ENCODE results near the gene PRSS8.
"Not testable (repeated sequence)": the region's sequence is repeated elsewhere in the genome, so short reads cannot be mapped to it uniquely, and the experiment has no call there.

PRSS8 gene

DNA sequence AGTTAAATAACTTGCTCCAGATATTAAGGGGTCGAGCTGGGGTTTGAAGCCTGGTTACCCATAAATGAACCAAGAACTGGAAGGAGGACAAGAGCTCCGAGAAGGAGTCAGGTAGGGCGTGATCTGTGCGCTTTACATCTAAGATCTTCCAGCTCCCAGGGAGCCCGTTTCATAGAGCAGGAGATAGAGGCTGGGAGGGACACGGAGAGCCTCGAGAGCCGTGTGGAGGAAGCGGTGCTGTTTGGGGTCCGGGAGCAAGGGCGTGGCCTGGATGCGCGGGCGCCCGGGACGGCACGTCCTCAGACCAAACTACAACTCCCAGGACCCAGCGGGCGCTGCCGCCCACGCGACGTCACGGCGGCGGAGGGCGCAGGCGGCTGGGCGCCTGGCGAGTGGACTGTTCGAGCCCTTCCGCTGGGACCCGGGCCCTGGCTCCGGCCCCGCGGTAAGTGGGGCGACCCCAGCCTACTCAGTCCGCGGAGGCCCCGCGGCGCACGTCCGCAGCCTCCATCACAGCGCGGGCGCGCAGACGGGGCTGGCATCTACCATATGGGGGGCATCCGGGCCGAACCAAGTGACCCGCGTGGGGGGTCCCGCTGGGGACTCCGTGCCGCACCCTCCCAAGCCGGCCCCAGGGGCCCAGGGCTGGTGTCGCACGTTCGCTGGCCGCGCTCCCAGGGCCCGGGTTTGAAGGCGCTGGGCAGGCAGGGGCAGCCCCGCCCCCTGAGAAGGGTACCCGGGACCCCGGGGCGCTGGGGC, 27.3 kb downstream of the PRSS8 start, which contains the start of gene BCKDK:
Gene BCKDK, plus strand, starts transcription at position 352 of the 759 bp plus-strand sequence. CDS start 838 bp downstream, outside the sequence.
- DNase-seq (peak; percentile 87), ATAC-seq (peak; percentile 78)
- Mint-ChIP-seq H3K9me3 (no peaks in the 10 kb centered on the region), H3K27me3 (no peaks in the 10 kb centered on the region), H3K36me3 (ENCODE audit: low read depth) (peaks cover 15% of the 10 kb centered on the region), H3K27ac (peak within 1 kb of the TSS; percentile 97), H3K4me3 (peak within 1 kb of the TSS; percentile 88), H3K4me1 (peaks cover 28% of the 10 kb centered on the region)

DNA sequence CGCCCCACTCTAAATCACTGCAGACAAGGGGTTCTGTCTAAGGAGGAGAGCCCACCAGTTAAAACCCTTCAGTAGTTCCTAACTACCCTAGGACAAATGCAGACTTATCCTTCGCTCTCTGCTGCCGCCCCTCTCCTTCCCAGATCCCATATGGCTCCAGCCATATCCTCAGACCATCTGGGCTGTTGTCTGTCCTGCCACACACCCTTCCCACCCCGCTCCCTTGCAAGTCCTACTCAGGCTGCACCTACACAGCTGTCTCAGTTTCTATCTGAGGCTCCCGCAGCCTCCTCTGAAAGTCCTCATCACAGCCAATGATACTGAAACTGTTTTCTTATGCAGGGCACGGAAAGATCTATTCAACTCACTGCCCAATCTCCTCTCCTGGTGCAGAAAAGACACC, 28.1 kb downstream of the PRSS8 start:
- Mint-ChIP-seq H3K27ac (peak overlapping the region; percentile 97), H3K9me3 (no peaks in the 10 kb centered on the region), H3K4me3 (peak overlapping the region; percentile 88), H3K36me3 (ENCODE audit: low read depth) (peaks cover 15% of the 10 kb centered on the region), H3K27me3 (no peaks in the 10 kb centered on the region), H3K4me1 (peaks cover 28% of the 10 kb centered on the region)
- DNase-seq = peak; percentile 52
- ATAC-seq = peak; percentile 79

DNA sequence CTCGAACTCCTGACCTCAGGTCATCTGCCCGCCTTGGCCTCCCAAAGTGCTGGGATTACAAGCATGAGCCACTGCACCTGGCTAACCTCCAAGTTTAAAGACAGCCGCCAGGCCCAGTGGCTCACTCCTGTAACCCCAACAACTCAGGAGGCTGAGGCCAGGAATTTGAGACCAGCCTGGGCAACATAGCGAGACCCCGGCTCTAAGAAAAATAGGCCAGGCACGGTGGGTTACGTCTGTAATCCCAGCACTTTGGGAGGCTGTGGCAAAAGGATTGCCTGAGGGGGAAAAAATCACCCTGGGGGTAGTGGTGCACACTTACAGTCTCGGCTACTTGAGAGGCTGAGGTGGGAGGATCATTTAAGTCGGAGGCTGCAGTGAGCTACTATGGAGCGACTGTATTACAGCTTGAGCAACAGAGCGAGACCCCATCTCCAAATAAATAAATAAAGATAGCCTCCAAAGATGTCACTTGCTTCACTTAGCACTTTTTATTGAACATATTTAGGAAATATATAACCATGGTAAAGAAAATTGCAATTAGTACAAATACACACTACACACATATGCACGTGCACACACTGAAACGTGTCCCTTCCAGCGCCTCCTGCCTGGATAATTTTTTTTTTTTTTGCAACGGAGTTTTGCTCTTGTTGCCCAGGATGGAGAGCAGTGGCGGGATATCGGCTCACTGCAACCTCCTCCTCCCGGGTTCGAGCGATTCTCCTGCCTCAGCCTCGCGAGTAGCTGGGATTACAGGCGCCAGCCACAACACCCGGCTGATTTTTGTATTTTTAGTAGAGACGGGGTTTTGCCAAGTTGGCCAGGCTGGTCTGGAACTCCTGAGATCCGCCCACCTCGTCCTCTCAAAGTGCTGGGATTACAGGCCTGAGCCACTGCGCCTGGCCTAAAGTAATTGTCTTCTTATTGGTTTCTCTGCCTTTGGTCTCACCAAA, 28.7 kb downstream of the PRSS8 start:
- Mint-ChIP-seq H3K27ac (peak overlapping the region; percentile 97), H3K4me1 (peaks cover 28% of the 10 kb centered on the region), H3K36me3 (ENCODE audit: low read depth) (peaks cover 15% of the 10 kb centered on the region), H3K27me3 (no peaks in the 10 kb centered on the region), H3K4me3 (no peak overlapping the region), H3K9me3 (no peaks in the 10 kb centered on the region)
- ATAC-seq (no peak), DNase-seq (no peak)

DNA sequence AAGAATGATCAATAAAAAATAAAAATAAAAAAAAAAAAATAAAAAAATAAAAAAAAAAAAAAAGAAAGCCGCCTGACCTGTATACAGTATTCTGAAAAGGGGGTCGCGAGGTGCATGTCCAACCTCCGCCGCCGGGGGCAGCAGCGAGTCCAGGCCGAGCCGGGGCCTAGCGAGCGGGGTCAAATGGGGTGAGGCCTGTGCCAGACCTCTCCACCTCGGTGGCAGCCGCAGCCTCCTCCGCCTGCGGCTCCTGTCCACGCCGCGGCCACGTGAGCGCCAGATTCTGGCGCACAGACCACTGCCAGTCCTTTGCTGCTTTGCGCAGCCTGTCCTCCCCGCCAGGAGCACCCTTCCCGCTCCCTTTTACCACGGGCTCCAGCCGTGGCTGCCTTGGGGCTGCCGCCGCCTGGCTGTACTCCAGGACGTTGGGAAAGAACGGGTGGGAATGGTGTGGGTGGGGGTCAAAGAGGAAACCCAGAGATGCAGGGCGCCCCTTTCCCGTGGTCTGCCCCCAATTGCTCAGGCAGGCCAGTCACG, 29.8 kb downstream of the PRSS8 start:
- Mint-ChIP-seq H3K27me3 (no peaks in the 10 kb centered on the region), H3K27ac (peak overlapping the region; percentile 55), H3K4me3 (peak overlapping the region; percentile 9), H3K4me1 (peaks cover 28% of the 10 kb centered on the region), H3K36me3 (ENCODE audit: low read depth) (peaks cover 11% of the 10 kb centered on the region), H3K9me3 (no peaks in the 10 kb centered on the region)
- DNase-seq (peak; percentile 94), ATAC-seq (peak; percentile 53)

DNA sequence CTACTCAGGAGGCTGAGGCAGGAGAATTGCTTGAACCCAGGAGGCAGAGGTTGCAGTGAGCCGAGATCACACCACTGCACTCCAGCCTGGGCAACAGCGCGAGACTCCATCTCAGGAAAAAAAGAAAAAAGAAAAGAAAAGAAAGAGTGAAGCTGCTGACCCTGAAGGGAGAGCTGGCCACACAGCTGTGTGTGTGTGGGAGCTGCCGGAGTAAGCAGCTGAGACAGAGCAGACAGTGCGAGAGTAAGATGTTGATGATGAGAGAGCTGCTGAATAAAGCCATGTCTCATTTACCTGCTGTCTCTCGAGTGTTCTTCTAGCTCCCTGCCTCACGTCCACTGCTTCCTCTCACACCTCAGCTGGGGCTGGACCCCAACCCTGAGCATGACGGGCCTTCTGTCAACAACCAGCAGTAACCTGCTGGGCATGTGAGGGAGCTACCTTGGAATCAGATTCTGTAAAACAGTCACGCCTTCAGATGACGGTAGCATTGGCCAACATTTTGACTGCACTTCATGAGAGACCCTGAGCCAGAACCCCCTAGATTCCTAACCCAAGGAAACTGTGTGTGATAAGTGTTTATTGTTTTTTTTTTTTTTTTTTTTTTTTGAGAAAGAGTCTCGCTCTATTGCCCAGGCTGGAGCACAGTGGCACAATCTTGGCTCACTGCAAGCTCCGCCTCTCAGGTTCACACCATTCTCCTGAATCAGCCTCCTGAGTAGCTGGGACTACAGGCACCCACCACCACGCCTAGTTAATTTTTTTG, 34.5 kb downstream of the PRSS8 start:
- not testable (repeated sequence) for H3K27me3 Mint-ChIP-seq; H3K9me3 Mint-ChIP-seq; ATAC-seq; H3K27ac Mint-ChIP-seq; H3K4me1 Mint-ChIP-seq; H3K4me3 Mint-ChIP-seq; H3K36me3 Mint-ChIP-seq (ENCODE audit: low read depth); DNase-seq

DNA sequence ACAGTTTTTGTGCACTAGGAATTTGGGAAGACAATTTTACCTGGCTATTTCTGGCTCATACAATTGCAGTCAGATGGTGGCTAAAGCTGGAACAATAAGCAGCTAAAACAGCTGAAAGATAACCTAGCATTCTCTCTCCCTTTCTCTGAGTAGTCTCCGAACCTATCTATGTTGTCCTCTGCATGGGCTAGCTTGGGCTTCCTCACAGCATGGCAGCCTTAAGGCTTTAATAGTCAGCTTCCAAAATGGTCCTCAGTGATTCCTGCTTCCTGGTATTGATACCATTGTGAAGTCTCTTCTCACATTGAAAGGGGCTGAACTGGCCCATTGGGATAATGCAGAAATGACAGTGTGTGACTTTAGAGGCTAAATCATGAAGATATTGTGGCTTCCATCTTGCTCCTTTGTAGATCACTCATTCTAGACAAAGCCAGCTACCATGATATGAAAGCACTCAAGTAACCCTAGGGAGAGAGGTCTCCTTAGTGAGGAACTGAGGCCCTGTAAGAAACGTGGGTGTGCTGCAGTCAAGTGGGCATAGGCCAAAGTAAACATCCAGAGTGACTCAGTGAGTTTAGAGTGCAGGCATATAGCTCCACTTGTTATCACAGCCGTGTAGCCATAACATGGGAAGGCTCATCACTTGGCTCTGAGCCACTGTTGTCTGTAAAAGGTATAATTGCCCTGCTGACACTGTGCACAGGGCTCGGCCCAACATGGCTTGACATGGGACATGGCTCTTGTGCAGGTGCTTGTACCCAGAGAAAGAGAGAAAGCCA, 35.5 kb downstream of the PRSS8 start:
- no peak for ATAC-seq

DNA sequence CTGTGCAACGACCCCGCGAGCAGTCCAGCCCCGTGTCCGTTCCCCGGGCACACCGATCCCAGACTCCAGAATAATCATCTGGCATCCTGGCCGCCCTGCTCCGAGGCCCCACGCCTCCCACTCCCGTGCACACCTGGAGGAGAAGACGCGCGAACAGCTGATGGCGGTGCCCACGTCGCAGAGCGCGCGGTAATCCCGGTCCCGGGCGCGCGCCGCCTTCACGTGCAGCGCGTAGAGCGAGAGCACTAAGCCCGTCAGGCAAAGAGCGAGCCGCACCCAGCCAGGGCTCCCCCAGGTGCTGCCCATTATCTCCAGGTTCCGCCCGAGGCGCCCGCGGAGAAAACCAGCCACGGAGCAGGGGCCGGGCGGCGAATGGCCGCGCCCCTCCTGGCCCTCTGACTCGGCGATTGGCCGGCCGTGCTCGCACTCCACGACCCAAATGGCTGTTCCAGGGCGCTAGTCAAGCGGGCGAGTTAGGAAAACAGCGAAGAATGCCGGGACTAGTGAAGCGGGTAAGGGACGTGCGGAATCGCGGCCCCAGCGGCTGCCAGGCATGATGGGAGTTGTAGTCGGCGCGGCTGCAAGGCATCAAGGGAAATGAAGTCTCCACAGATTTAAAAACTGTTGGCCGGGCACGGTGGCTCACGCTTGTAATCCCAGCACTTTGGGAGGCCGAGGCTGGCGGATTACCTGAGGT, 41.0 kb downstream of the PRSS8 start, which contains the start of gene VKORC1:
Gene VKORC1, minus strand, starts transcription at position 374 of the 697 bp plus-strand sequence. Its CDS starts 68 bp downstream, at position 306.
- Mint-ChIP-seq H3K4me3 (peak within 1 kb of the TSS; percentile 97), H3K27me3 (no peaks in the 10 kb centered on the region), H3K9me3 (no peaks in the 10 kb centered on the region), H3K27ac (peak within 1 kb of the TSS; percentile 88), H3K4me1 (peaks cover 25% of the 10 kb centered on the region), H3K36me3 (ENCODE audit: low read depth) (peaks cover 6% of the 10 kb centered on the region)
- peak; percentile 88 for DNase-seq
- ATAC-seq = peak; percentile 92

More for the DNA sequence above, 35.5 kb downstream of the PRSS8 start:
- no peak overlapping the region for H3K4me3 Mint-ChIP-seq
- no peaks in the 10 kb centered on the region for H3K9me3 Mint-ChIP-seq
- peaks cover 9% of the 10 kb centered on the region for H3K4me1 Mint-ChIP-seq
- no peaks in the 10 kb centered on the region for H3K36me3 Mint-ChIP-seq (ENCODE audit: low read depth)
- H3K27ac Mint-ChIP-seq = no peak overlapping the region
- H3K27me3 Mint-ChIP-seq = no peaks in the 10 kb centered on the region
- no peak for DNase-seq

DNA sequence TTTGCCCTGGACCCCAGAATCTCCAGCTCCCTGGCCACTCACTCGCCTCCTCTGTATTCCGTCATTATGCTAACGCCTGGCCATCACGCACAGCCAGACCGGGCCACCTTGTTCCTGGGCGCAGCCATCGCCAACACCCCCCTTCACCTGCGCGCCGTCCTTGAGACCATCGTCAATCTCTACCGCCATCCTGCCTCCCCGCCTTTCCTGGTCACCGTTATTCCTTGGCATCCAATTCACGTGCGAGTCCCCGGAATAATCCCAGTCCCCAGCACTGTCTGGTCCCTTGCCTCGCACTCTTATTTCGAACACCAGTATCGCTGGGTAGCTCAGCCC, 41.5 kb downstream of the PRSS8 start:
- Mint-ChIP-seq H3K27ac (peak overlapping the region; percentile 88), H3K4me1 (peaks cover 25% of the 10 kb centered on the region), H3K36me3 (ENCODE audit: low read depth) (peaks cover 6% of the 10 kb centered on the region), H3K9me3 (no peaks in the 10 kb centered on the region), H3K4me3 (peak overlapping the region; percentile 97), H3K27me3 (no peaks in the 10 kb centered on the region)
- DNase-seq = peak; percentile 21
- no peak for ATAC-seq

DNA sequence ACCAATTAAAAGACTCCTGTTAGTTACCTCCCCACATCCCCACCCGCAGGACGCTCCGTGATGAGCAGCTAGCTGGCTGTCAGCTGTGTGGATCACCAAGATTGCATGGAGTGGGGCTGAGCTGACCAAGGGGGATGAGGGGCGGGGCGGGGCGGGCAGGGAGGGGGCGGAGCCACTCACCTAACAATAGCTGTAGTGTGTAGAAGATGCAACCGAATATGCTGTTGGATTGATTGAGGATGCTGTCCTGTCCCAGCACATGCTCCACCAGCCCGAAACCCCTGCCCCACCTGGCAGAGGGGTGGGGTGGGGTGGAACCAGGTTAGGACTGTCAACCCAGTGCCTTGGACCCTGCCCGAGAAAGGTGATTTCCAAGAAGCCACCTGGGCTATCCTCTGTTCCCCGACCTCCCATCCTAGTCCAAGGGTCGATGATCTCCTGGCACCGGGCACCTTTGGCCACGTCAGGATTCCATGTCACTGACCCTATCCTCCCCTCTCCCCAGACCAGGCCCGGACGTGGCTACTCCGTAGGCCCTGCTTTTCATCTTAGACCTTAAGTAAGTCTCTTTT, 42.3 kb downstream of the PRSS8 start:
- H3K4me3 Mint-ChIP-seq = peak overlapping the region; percentile 97
- peaks cover 6% of the 10 kb centered on the region for H3K36me3 Mint-ChIP-seq (ENCODE audit: low read depth)
- ATAC-seq (no peak), DNase-seq (no peak)
- H3K27ac Mint-ChIP-seq = no peak overlapping the region
- H3K27me3 Mint-ChIP-seq = no peaks in the 10 kb centered on the region
- H3K4me1 Mint-ChIP-seq = peaks cover 25% of the 10 kb centered on the region
- no peaks in the 10 kb centered on the region for H3K9me3 Mint-ChIP-seq

DNA sequence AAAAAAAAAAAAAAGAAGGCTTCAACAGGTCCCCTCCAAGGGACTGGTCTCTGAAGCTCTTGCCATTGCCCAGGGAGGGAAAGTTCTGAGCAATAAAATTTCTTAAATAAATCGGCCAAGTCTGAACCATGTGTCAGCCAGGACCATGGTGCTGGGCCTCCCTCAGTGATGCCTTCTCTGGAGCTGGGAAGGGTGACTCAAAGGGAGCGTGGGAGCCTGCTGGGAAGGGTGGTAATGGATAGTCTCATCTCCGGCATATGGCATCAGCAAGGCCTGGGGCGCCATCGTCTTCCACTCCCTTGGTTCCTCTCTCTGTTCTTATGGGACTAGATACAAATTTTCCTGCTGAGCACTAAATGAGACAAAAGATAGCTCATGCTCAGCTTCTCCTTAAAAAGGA, 43.2 kb downstream of the PRSS8 start:
- Mint-ChIP-seq H3K36me3 (ENCODE audit: low read depth) (peaks cover 6% of the 10 kb centered on the region), H3K9me3 (no peaks in the 10 kb centered on the region), H3K4me3 (peak overlapping the region; percentile 26), H3K27ac (no peak overlapping the region), H3K4me1 (peaks cover 25% of the 10 kb centered on the region), H3K27me3 (no peaks in the 10 kb centered on the region)
- DNase-seq = no peak
- no peak for ATAC-seq

DNA sequence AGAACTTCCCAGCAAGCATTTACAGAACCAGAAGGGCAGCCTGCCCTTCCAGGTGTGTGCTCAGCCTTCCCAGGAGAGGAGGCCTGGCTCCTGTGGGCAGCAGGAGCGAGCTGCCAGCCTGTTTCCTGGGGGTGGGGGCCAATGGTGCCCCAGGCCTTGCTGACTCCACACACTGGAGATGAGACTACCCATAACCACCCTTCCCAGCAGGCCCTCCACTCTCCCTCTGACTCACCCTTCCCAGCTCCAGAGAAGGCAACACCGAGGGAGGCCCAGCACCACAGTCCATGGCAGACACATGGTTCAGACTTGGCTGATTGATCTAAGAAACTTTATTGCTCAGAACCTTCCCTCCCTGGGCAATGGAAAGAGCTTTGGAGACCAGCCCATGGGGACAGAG, 45.0 kb downstream of the PRSS8 start:
- ATAC-seq (no peak), DNase-seq (no peak)
- H3K36me3 Mint-ChIP-seq (ENCODE audit: low read depth) = peaks cover 6% of the 10 kb centered on the region
- no peak overlapping the region for H3K4me3 Mint-ChIP-seq
- H3K27me3 Mint-ChIP-seq = no peaks in the 10 kb centered on the region
- peaks cover 19% of the 10 kb centered on the region for H3K4me1 Mint-ChIP-seq
- H3K9me3 Mint-ChIP-seq = no peaks in the 10 kb centered on the region
- H3K27ac Mint-ChIP-seq = no peak overlapping the region

DNA sequence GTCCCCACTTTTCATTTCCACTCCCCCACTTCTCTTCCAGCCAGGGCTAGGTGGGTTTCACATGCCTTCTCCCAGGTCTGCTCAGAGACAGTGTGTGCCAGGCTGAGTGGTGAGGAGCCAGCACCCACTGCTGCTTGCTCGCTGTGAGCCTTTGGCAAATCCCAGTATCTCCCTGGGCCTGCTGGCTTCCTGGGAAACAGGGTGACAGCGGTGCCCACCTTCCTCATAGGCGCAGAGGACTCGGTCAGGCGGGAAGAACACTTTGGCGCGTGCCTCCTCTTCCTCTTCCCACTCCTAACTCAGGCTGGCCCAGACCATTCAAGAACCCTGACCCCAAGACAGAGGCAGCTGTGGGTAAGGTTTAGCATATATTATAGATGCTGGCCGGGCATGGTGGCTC, 46.3 kb downstream of the PRSS8 start:
- no peak overlapping the region for H3K4me3 Mint-ChIP-seq
- peak overlapping the region; percentile 55 for H3K27ac Mint-ChIP-seq
- H3K27me3 Mint-ChIP-seq = no peaks in the 10 kb centered on the region
- ATAC-seq (no peak), DNase-seq (no peak)
- H3K4me1 Mint-ChIP-seq = peaks cover 10% of the 10 kb centered on the region
- no peaks in the 10 kb centered on the region for H3K9me3 Mint-ChIP-seq
- H3K36me3 Mint-ChIP-seq (ENCODE audit: low read depth) = peaks cover 6% of the 10 kb centered on the region
